Measurements from ENCODE around the gene PRKAR1B.

- TF ChIP-seq CEBPB (IDR thresholded peaks at IDR 0.05; ENCODE audit: low read depth) (no peak), RAD21 (IDR thresholded peaks at IDR 0.05; ENCODE audit: low read depth) (no peak), CBX3 (IDR thresholded peaks at IDR 0.05; ENCODE audit: low read depth) (no peak), POLR2A (IDR thresholded peaks at IDR 0.05; ENCODE audit: borderline replicate concordance, extremely low read depth, insufficient read depth, insufficient read length) (no peak)
- TF ChIP-seq, protein P1, sequence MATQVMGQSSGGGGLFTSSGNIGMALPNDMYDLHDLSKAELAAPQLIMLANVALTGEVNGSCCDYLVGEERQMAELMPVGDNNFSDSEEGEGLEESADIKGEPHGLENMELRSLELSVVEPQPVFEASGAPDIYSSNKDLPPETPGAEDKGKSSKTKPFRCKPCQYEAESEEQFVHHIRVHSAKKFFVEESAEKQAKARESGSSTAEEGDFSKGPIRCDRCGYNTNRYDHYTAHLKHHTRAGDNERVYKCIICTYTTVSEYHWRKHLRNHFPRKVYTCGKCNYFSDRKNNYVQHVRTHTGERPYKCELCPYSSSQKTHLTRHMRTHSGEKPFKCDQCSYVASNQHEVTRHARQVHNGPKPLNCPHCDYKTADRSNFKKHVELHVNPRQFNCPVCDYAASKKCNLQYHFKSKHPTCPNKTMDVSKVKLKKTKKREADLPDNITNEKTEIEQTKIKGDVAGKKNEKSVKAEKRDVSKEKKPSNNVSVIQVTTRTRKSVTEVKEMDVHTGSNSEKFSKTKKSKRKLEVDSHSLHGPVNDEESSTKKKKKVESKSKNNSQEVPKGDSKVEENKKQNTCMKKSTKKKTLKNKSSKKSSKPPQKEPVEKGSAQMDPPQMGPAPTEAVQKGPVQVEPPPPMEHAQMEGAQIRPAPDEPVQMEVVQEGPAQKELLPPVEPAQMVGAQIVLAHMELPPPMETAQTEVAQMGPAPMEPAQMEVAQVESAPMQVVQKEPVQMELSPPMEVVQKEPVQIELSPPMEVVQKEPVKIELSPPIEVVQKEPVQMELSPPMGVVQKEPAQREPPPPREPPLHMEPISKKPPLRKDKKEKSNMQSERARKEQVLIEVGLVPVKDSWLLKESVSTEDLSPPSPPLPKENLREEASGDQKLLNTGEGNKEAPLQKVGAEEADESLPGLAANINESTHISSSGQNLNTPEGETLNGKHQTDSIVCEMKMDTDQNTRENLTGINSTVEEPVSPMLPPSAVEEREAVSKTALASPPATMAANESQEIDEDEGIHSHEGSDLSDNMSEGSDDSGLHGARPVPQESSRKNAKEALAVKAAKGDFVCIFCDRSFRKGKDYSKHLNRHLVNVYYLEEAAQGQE (IDR thresholded peaks at IDR 0.05; ENCODE audit: low read depth), result no peak
- TF ChIP-seq, protein P2, sequence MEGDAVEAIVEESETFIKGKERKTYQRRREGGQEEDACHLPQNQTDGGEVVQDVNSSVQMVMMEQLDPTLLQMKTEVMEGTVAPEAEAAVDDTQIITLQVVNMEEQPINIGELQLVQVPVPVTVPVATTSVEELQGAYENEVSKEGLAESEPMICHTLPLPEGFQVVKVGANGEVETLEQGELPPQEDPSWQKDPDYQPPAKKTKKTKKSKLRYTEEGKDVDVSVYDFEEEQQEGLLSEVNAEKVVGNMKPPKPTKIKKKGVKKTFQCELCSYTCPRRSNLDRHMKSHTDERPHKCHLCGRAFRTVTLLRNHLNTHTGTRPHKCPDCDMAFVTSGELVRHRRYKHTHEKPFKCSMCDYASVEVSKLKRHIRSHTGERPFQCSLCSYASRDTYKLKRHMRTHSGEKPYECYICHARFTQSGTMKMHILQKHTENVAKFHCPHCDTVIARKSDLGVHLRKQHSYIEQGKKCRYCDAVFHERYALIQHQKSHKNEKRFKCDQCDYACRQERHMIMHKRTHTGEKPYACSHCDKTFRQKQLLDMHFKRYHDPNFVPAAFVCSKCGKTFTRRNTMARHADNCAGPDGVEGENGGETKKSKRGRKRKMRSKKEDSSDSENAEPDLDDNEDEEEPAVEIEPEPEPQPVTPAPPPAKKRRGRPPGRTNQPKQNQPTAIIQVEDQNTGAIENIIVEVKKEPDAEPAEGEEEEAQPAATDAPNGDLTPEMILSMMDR (IDR thresholded peaks at IDR 0.05 in 2 of 3, conservative IDR thresholded peaks at IDR 0.05 in 1 of 3; ENCODE audit: borderline replicate concordance in 1 of 3, insufficient read depth in 1 of 3, low read depth in 2 of 3, low read length in 2 of 3), result no peak
Observed at GRCh38 chr7:729140-730000, 2.3 kb upstream of the PRKAR1B start.

Measured in HCT116 (cell line).